ENCODE data around the gene TBCK.

TBCK gene

DNA sequence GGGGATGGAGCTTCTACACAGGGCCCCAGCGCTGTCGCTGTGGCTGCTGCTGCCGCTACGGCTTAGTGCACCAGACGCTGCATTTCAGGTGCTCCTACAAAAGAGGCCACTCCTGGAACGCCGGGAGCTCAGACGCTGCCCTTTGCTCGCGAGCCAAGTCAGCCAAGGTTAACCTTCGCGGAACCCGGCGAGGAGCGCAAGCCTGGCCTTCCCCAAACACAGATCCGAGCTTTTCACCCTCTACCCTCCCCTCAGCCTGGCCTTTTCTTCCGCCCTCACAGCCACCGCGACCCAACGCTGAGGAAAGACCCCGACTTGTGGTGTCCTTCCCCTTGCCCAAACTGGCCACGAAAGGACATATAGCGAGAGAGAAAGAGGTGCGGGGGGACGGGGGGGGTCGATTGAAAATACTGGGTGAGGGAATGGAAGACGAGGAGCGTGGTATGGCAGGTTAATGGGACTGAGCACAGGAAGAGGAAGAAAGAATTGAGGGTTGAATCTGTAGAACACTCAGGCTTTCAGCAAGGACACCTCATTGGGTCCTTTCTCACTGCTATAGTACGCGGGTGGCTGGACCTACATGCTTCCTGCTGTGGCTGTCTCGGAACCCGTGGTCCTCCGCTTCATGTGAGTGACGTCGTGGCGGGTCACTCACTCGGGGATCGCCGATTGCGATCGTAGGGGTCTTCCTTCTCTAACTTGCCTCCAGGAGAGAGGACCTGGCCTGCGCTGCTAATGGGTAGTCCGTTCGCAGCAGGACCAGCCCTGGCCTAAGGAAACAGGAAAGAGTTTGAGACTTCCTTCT lies at the start of gene TBCK, which contains the start of gene AIMP1:
TBCK (minus strand) TSS at position 242 of the 805 bp plus-strand sequence. CDS start 7,249 bp downstream, outside the sequence.
AIMP1 (plus strand) TSS at position 583 of the 805 bp plus-strand sequence. CDS start 8,460 bp downstream, outside the sequence.
- DNase-seq: peak; percentile 86

DNA sequence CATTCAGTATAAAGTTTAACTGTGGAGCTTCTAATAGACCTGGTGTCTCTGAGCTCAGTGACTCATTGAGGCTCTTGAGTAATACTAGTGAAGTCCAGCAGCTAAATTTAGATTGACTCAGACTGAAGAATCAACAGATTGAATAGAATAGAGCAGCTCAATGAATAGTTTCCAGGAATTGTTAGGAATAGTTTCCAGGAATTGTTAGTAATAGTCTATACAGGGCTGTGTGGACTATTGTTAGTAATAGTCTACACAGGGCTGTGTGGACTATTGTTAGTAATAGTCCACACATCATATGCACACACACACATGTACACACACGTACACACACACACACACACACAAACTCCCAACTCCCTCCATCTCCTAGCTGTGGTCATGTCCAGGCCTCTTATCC lies 49.6 kb upstream of the TBCK start:
- no peak for DNase-seq

DNA sequence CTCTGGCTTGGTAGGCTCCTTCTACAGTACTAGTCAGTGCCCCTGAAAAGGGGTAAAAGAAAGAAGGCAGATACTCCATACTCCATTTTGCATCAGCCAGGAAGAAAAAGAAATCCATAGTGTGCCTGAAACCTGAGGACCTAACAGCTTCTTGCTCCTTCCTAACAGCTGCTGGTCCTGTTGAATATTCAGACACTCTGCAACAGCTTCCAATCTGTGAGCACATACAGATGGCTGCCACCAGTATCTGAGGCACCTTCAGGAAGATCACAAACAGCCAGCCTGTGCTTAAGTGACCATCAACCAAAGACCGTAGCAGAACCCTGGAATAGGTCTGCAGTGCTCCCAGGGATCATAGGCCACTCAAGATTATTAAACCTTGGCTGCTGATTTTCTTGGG lies 48.3 kb upstream of the TBCK start:
- DNase-seq: no peak

DNA sequence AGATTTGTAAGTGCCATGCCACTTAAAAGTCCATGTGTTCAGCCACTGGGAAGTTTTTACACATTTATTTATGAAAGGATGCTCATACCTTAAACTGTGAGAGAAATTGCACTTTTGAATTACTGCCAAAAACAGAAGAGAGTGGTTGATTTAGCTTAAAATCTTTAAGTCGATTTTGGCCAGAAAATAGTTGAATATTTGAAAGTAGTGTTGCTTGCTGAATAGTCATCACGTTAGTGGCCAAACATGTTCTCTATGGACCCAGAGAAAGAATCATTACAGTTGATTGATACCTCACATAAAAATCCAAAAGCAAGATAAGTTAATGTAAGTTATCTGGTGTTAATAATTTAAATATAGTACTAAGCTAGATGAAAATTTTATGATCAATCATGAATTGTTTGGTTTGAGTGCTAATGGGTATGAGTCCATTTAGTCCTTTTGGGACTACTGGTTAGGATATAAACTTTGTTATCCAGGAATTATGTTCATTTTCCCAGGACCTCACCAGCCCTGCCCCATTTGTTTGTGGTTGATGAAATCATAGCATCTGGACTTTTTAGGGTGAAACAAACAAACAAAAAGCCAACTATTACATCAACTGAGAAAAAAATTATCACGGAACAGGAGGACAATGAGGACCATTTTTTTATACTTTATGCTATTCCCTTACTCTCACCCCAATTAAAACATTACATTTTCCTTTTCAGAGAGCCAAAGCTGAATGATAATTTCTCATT lies 46.2 kb upstream of the TBCK start:
- no peak for DNase-seq

DNA sequence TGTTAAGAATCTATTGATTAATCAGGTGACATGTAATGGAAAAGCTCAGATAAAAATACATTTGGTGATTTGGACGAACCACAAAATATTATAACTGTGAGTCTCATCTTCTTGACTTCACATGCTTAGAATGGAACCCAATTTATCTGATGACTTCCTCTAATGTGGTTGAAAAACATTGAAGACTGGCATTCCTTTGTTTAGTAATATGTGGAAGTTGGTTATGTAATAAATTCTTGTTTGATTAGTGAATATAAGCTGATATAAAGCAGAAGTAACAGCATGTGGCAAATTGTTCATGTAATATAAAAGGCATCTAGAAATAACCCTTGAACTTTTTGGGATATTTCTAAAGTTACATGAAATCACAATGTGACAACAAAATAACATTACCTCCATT lies 42.9 kb upstream of the TBCK start:
- no peak for DNase-seq

DNA sequence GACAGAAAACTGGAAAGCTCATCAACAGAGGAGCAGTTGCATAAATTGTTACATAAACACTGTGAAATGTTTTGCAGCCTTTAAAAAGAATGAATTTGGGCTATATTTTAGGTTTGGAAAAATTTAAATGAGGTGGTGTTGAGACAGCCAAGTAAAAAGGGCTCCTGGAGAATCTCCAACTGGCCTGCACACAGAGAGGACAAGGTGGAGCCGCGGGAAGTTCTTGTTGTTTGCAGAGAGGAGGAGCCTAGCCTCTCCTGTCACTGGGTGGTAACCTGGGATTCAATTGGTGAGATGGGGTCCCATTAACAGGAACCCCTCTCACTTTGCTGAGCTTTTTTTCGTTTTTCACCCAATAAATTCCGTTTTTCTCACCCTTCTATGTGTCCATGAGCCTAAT lies 39.2 kb upstream of the TBCK start:
- DNase-seq: no peak

DNA sequence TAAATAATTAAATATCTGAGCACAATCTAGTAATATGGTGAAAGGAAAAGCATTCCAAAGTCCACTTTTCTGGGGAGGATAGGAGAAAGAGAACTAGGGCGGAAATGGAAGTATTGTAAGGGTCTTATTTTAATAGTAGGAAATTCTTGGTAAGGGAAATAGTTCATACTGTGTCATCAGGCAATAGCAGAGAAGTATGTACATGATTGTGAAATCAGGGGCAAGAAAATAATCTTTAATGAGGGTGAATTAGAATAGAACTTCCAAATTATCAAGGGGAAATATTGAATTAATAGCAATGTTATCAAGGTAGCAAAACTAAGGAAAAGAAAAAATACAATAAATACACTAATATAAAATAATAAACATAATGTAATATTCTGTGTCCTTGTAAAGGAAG lies 37.8 kb upstream of the TBCK start:
- no peak for DNase-seq

DNA sequence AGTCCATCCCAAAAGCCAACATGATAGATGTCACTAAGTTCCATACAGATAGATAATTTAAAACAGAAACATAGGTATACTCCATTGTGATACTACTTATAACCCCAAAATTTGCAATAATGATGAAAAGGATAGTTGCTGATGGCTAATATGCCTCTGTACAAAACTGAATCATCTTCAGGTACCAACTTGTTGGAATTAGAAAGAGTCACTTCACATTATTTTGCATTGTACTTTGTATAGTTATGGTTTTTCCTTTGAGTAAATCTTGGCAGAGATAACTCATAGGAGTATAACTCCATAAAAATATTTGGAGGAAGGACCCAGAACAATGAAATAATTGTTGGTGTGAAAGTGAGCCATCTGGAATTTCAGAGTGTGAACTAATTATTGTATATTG lies 35.0 kb upstream of the TBCK start:
- DNase-seq: no peak

DNA sequence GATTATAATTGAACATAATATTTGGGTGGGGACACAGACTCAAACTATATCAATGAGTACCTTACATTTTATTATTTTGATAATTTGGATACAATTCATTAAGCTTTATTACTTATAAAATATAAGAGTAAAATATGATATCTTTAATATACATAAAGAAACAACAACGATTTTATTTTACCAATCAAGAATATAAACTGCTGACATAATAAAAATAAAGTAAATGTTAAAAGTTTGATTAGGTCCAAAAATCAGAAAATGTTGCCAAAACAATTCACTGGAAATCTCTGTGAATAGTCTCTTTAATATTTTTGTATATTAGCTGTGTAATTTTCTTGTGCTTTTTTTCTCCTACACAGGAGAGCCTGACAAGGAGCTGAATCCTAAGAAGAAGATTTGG lies 31.2 kb upstream of the TBCK start:
- no peak for DNase-seq

DNA sequence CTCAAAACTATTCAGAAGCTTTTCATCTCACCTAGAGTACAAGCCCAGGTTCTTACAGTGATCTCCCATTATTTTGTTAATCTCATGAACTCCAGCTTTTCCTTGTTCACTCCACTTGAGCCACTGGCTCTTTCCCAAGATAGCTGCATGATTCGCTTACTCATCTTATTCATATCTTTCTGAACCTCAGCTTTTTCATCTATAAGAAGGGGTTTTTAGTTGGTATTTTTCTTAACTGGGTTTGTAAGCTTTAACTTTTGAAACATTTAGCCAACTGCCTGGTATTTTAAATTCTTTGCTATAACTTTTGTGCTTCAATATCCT lies 28.6 kb upstream of the TBCK start:
- no peak for DNase-seq

DNA sequence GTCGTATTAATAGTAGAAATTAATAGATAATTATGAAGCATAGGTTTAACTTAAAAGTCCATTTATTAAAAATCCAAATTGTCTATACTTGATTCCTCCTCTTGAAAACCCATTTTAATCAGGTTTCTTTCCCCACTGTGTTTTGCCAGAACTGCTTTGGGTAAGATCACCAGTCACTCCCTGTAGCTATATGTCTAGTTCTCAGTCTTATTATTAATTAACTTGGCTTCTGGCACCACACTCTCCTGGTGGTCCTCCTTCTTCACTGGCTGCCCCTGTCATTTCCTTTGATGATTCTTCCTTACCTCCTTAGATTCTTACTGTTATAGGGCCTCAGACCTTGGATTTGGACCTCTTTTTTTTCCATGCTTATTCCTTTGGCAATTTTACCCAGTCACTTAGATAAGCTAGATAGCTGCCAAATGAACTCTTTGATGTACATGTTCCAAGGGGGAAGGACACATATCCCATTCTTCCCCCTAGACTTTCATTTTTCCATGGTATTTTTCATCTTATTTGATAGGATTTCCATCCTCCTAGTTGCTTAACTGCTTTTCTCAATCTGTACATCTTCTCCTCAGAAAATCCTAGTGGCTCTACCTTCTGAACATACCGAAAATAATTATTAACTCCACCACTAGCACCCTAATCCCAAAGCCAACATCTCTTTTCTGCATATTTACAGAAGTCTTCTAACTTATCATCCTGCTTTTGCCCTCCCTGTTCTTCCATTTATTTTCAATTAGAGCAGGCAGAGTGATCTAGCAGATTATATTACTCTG lies 28.0 kb upstream of the TBCK start:
- DNase-seq: no peak

DNA sequence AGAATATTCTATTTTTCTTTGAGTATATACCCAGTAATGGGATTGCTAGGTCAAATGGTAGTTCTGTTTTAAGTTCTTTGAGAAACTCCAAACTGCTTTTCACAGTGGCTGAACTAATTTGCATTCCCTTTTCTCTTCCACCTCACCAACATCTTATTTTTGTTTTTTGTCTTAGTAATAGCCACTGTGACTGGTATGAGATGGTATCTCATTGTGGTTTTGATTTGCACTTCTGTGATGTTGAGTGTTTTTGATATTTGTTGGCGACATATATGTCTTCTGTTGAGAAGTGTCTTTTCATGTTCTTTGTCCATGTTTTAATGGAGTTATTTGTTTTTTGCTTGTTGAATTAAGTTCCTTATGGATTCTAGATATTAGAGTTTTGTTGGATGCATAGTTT lies 24.8 kb upstream of the TBCK start:
- DNase-seq: no peak

DNA sequence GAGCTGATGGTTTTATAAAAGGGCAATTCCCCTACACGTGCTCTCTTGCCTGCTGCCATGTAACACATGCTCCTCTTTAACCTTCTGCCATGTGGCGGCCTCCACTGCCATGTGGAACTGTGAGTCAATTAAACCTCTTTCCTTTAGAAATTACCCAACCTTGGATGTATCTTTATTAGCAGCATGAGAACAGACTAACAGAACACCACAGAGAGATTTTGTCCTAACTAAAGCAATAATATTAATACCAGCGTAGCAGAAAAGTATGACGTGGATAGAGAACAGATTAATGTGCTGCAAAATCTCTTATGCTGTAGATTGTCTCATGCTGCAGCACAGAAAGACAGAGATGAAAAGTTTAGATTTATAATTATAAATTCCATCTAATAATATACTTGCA lies 23.4 kb upstream of the TBCK start:
- no peak for DNase-seq

DNA sequence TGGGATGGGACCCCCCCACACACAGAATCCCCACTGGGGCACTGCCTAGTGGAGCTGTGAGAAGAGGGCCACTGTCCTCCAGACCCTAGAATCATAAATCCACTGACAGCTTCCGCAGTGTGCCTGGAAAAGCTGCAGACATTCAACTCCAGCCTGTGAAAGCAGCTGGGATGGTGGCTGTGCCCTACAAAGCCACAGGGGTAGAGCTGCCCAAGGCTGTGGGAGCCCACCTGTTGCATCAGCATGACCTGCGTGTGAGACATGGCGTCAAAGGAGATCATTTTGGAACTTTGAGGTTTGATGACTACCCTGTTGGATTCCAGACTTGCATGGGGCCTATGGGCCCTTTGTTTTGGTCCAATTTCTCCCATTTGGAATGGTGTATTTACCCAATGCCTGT lies 22.7 kb upstream of the TBCK start:
- no peak for DNase-seq

DNA sequence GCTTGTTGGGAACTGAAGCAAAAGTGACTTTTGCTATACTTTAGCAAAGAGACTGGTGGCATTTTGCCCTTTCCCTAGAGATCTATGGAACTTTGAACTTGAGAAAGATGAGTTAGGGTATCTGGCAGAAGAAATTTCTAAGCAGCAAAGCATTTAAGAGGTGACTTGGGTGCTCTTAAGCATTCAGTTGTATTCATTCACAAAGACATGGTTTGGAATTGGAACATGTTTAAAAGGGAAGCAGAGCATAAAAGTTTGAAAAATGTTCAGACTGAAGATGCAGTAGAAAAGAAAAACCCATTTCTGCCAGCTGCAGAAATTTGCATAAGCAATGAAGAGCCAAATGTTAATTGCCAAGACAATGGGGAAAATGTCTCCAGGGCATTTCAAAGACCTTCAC lies 21.9 kb upstream of the TBCK start:
- no peak for DNase-seq

DNA sequence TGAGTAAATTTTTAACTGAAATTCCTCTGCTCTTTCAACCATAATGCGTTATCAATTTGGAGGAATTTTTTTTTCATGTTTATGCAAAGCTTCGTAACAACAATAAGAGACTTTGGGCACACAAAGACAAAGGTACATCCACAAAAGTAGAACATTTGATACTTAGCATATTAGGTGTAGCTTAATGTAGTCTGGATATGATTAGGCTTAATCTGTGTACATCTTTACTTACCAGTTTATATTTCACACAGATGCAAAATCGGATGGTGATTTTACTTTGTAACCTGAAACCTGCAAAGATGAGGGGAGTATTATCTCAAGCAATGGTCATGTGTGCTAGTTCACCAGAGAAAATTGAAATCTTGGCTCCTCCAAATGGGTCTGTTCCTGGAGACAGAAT lies 20.6 kb upstream of the TBCK start:
- DNase-seq: no peak

DNA sequence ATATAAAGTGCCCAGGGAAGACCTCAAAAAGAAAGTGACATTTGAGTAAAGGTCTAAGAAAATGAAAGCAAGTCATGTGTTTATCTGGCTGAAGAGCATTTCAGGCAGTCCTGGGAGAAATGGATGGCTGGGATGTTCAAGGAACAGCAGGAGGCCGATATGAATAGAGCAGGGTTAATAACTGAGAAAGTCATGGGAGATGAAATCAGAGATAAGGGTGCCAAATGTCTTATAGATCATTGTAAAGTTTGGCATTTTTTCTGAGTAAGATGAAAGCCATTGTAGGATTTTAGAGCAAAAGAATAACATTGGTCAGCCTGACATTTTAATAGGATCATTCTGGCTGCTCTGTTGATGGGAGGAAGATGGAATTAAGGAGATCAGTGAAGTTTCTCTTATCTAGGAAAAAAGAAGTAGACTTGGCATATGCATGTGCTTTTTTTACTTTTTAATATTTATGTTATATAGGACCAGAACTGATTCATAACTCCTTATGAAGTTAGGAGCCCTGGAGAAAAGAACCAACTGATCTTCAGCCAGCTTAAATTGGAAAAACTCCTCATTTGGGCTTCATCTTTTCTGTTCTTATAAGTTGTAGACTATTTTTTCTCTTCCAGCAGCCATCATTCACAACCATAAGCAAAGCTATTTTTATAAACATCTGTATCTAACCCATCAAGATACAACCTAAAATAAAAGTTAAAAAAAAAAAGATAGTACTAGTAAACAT lies 18.9 kb upstream of the TBCK start:
- DNase-seq: no peak

DNA sequence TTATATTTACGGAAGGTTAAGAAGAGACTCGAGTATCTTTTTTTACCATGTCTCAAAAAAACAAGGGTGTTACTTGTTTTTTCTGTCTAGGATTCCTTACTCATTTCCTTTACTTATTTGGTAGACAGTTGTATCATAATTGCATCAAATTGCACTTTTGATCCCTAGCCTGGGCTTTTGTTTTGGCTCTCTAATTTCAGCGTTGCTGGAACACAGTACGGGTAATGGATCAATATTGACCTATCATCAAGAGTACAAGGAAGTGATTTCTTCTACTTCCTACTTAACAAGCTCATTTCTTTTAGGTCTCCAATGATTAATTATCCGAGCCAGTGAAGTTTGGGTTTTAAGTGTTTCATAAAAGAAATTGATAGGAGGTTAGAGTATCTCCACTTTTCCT lies 17.2 kb upstream of the TBCK start:
- DNase-seq: no peak

DNA sequence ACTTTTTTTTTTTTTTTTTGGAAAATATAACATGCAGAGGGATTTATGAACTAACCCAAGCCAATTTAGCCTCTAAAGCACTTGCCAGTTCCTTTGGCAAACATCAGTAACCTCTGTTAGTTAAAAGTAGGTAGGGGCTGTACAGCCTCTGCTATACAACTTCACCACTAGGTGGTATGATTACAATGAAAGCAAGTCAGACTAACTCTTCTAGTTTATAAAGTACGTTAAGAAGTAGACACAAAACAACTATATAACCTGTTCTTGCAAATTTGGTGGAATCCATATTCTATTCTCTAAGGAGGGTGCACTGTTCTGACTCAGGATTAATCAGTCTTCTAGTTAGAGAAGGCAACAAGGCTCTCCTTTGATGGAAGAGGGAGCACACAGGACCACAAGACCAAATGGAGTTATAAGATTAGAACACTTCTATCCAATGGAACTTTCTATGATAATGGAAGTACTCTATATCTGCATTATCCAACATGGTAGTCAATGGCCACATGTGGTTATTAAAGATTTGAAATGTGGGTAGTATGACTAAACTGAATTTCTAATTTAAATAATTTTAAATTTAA lies 13.1 kb upstream of the TBCK start:
- no peak for DNase-seq

DNA sequence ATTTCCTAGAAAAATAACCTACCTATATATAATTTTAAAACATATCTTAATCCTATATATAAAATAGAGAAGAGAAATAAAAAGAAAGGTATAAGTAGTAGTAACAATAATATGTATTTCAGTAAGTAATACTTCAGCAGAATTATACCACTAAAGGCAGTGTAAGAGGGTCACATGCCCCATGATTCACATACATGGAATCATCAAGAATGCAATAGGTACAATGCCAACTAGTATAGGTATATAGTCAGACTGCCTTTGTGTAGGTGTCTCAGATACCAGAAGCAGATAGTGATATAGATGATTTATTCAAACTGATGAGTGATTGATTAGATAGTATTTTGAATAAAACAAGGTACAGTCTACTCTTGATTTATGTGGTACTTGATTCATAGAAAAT lies 9.8 kb upstream of the TBCK start:
- no peak for DNase-seq

DNA sequence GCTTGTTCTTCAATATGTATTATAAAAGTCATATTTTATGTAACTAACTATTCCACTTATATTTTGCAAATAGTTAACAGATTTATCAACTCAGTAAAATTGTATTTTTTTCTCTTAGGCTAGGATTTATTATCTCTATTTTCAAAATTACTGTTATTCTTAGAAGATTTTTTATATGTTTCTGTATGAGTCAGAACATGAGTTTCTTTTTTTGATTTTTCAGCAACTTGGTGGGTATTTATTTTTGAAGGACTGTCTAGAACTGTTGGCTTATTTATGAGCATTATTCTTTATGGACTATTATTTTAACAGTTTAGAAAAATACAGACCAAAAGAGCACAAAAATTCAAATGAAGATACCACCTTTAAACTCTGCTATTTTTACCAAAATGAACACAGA lies 7.1 kb upstream of the TBCK start:
- no peak for DNase-seq

DNA sequence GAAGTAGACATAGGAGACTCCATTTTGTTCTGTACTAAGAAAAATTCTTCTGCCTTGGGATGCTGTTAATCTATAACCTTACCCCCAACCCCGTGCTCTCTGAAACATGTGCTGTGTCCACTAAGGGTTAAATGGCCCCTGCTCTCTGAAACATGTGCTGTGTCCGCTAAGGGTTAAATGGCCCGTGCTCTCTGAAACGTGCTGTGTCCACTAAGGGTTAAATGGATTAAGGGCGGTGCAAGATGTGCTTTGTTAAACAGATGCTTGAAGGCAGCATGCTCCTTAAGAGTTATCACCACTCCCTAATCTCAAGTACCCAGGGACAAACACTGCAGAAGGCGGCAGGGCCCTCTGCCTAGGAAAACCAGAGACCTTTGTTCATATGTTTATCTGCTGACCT lies 5.8 kb upstream of the TBCK start:
- DNase-seq: peak; percentile 13

DNA sequence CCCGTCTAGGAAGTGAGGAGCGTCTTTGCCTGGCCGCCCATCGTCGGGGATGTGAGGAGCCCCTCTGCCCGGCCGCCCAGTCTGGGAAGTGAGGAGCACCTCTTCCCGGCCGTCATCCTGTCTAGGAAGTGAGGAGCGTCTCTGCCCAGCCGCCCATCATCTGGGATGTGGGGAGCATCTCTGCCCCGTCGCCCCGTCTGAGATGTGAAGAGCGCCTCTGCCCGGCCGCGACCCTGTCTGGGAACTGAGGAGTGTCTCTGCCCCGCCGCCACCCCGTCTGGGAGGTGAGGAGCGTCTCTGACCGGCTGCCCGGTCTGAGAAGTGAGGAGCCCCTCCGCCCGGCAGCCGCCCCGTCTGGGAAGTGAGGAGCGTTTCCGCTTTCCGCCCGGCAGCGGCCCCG lies 5.2 kb upstream of the TBCK start:
- DNase-seq: peak; percentile 14

All from activated T-cell treated with anti-CD3 and anti-CD28 coated beads, Interleukin-2, amount 50 U/mL, for 1 hour (primary cell).